ENCODE data around the gene ZNF317.

Gene ZNF317

DNA sequence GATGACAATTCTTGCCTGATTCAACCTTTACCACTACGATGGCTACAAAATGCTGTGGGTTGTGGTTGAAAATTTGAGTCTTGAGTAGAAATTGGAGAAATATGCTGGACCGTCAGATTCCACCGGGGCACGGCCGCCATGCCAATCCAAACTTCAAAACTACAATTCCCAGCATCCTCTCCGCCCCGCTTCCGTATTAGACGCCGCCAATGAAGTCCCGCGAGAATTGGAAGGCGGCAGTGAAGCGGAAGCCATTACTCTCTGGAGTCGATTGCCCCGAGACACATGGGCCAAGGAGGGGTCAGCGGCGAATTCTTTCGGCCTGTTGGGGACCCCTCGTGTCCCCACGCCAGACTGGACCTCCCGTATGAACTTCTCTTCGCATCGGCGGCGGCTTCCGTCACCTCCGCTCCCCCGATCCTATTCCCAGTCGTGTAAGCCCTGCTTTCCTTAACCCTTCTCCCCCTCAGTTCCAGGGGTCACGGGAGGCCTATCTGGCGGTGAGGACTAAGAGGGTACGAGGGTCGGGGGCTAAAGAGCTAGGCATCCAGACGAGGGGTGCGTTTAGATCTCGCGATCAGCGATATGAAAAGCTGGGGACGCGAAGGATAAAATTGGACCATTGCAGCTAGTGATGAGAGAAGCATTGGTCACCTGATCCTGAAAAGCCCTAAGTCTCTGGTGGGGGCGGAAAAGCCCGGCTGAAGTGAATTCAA, at the start of gene ZNF317:
TSS of gene ZNF317 (plus strand) at position 239 of the 716 bp plus-strand sequence. CDS start 15,620 bp downstream, outside the sequence.
- peaks cover 13% of the 10 kb centered on the region for H3K9me3 Mint-ChIP-seq
- peak; percentile 88 for DNase-seq
- H3K27me3 Mint-ChIP-seq = peaks cover 2% of the 10 kb centered on the region
- H3K4me3 Mint-ChIP-seq = peak within 1 kb of the TSS; percentile 97
- peaks cover 41% of the 10 kb centered on the region for H3K4me1 Mint-ChIP-seq (ENCODE audit: low read depth)
- peaks cover 49% of the 10 kb centered on the region for H3K36me3 Mint-ChIP-seq (ENCODE audit: low read depth)
- peak within 1 kb of the TSS; percentile 99 for H3K27ac Mint-ChIP-seq

DNA sequence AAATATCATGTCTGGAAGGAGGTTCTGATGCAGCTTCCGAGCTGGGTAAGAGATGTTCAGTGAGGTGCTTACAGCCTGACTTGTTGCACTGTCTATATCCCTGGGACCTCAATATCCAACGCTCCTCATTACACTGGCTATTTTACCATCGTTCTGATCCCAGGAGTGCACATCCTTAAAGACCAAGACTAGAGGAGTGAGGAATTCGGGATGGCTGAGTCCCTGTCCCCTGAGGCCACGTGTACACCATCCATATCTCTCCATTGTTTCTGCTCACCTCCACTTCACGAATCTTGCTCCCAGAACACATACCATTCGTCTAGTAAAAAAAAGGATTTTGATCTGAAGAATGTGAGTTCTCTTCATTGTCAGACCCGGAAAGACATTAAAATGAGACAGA, 32.8 kb upstream of the ZNF317 start, which contains the start of gene OR7G2:
TSS of gene OR7G2 (minus strand) at position 101 of the 400 bp plus-strand sequence. CDS start 4,232 bp downstream, outside the sequence.
- H3K4me1 Mint-ChIP-seq (ENCODE audit: low read depth) = no peaks in the 10 kb centered on the region
- H3K4me3 Mint-ChIP-seq = no peak within 1 kb of the TSS
- no peak for DNase-seq
- H3K27me3 Mint-ChIP-seq = peaks cover 31% of the 10 kb centered on the region
- H3K27ac Mint-ChIP-seq = no peak within 1 kb of the TSS
- H3K9me3 Mint-ChIP-seq = no peaks in the 10 kb centered on the region
- no peaks in the 10 kb centered on the region for H3K36me3 Mint-ChIP-seq (ENCODE audit: low read depth)

DNA sequence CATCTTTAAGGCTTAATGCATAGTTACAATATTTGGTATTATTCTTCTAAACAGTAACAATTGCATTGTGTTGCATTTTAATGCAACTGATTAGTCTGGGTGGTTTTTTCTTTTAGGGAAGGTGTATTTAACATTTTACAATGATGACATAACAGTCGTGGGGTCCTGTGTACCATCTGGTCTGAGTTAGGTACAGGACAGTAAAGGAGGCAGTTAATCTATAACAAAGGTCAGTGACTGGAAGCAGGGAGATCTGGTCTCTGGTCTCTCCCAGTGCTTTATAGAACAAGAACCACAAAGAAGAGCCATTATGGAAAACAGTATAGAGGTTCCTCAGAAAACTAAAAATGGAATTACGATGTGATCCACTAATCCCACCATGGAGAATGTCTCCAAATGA, 30.2 kb upstream of the ZNF317 start:
- Mint-ChIP-seq H3K27me3 (peaks cover 25% of the 10 kb centered on the region), H3K9me3 (no peaks in the 10 kb centered on the region), H3K27ac (no peak overlapping the region), H3K4me3 (no peak overlapping the region), H3K4me1 (ENCODE audit: low read depth) (no peaks in the 10 kb centered on the region), H3K36me3 (ENCODE audit: low read depth) (no peaks in the 10 kb centered on the region)
- DNase-seq = no peak

DNA sequence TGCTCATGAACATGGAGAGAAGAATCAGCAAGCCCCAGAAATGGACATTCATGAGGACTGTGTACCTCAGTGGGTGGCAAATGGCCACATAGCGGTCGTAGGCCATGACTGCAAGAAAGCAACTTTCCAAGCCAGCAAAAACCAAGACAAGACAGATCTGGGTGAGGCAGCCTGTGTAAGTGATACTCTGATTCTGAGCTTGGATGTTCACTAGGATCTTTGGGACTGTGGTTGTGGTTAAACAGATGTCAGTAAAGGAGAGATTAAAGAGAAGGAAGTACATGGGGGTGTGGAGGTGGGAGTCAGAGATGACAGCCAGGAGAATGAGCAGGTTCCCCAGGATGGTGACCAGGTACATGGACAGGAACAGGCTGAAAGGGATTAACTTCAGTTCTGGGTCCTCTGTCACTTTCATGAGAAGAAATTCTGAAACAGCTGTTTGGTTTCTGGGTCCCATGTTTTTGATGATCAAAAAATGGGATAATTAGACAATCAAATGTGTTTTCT, 24.8 kb upstream of the ZNF317 start, which contains the start of gene OR7G1:
TSS of gene OR7G1 (minus strand) at position 457 of the 507 bp plus-strand sequence. CDS start at position 457, 0 bp downstream.
- no peak within 1 kb of the TSS for H3K27ac Mint-ChIP-seq

DNA sequence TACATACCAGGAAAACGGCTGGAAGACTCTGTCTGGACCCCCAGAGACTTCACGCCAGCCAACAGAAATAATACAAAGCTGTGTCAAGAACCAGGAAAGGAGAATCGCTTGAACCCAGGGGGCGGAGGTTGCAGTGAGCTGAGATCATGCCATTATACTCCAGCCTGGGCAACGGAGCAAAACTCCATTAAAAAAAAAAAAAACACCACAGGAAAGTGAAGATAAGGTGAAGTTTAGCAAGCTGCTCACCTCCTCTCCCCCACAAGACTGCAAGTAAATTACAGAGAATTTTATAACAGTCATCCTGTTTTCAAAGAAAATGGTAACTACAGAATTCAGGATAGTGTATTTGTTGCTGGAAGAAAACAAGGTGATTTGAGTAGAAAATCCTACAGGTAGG, 23.6 kb upstream of the ZNF317 start:
- no peaks in the 10 kb centered on the region for H3K9me3 Mint-ChIP-seq
- no peak for DNase-seq
- H3K36me3 Mint-ChIP-seq (ENCODE audit: low read depth) = no peaks in the 10 kb centered on the region
- peaks cover 28% of the 10 kb centered on the region for H3K27me3 Mint-ChIP-seq
- H3K4me3 Mint-ChIP-seq = no peak overlapping the region
- no peaks in the 10 kb centered on the region for H3K4me1 Mint-ChIP-seq (ENCODE audit: low read depth)
- H3K27ac Mint-ChIP-seq = no peak overlapping the region

More for the DNA sequence above, 24.8 kb upstream of the ZNF317 start, which contains the start of gene OR7G1:
- peaks cover 20% of the 10 kb centered on the region for H3K27me3 Mint-ChIP-seq
- H3K9me3 Mint-ChIP-seq = no peaks in the 10 kb centered on the region
- no peaks in the 10 kb centered on the region for H3K36me3 Mint-ChIP-seq (ENCODE audit: low read depth)
- H3K4me1 Mint-ChIP-seq (ENCODE audit: low read depth) = no peaks in the 10 kb centered on the region
- H3K4me3 Mint-ChIP-seq = no peak within 1 kb of the TSS
- DNase-seq = no peak

DNA sequence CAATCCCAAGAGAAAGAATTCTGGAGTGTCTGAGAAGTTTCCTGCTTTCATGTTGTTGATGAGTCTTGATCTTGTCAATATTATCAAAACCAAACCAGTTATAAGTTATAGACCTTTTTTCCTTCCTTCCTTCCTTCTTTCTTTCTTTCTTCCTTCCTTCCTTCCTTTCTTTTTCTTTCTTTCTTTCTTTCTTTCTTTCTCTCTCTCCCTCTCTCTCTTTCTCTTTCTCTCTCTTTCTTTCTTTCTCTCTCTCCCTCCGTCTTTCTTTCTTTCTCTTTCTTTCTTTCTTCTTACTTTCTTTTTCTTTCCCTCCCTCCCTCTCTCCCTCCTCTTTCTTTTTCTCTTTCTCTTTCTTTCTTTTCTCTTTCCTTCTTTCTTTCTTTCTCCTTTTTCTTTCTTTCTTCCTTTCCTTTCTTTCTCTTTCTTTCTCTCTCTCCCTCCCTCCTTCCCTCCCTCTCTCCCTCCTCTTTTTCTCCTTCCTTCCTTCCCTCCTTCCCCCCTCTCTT, 13.2 kb upstream of the ZNF317 start, which contains the start of gene OR7G3:
TSS of gene OR7G3 (minus strand) at position 51 of the 506 bp plus-strand sequence. CDS start at position 51, 0 bp downstream.
- DNase-seq = no peak
- H3K4me1 Mint-ChIP-seq (ENCODE audit: low read depth) = peaks cover 4% of the 10 kb centered on the region
- peaks cover 41% of the 10 kb centered on the region for H3K27me3 Mint-ChIP-seq

DNA sequence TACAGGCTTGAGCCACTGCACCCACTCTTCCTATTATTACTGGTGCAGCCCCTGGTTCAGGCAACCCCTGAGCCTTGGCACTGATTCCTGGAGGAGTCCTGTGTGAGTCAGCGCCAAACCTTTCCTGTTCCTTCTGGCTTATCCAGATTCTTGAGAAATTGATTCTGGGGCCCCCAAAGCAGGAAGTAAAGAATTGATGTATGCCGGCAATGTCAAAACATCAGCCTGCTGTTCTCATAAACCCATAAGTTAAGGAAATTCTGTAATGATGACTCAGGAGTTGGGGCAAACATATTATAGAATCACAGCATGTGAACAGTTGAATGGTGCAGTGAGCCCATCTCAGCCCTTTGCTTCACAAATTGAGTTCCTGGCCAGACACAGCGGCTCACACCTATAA, 12.0 kb upstream of the ZNF317 start:
- Mint-ChIP-seq H3K27ac (no peak overlapping the region), H3K27me3 (peaks cover 37% of the 10 kb centered on the region), H3K36me3 (ENCODE audit: low read depth) (no peaks in the 10 kb centered on the region)

More for the DNA sequence above, 13.2 kb upstream of the ZNF317 start, which contains the start of gene OR7G3:
- Mint-ChIP-seq H3K36me3 (ENCODE audit: low read depth) (no peaks in the 10 kb centered on the region), H3K27ac (no peak within 1 kb of the TSS), H3K9me3 (no peaks in the 10 kb centered on the region), H3K4me3 (no peak within 1 kb of the TSS)

DNA sequence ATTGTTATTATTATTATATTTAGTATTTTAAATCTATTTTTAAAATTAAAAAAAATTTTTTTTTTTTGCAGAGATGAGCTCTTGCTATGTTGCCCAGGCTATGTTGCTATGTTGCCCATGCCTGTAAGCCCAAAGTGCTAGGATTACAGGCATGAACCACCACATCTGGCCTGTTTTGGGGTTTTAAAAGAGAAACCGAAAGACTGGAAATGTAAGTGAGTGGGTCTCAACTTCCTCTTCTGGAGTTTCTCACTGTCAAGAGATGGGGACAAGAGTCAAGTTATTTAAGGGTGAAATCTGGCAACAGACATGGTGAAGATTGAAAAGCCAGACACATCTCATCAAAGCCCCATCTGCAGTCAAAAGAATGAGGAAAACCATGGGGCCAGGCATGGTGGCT, 9.2 kb upstream of the ZNF317 start:
- Mint-ChIP-seq H3K27ac (no peak overlapping the region), H3K4me3 (no peak overlapping the region), H3K9me3 (no peaks in the 10 kb centered on the region), H3K27me3 (peaks cover 32% of the 10 kb centered on the region), H3K4me1 (ENCODE audit: low read depth) (peaks cover 4% of the 10 kb centered on the region), H3K36me3 (ENCODE audit: low read depth) (no peaks in the 10 kb centered on the region)
- no peak for DNase-seq

More for the DNA sequence above, 12.0 kb upstream of the ZNF317 start:
- Mint-ChIP-seq H3K4me1 (ENCODE audit: low read depth) (peaks cover 4% of the 10 kb centered on the region), H3K9me3 (no peaks in the 10 kb centered on the region), H3K4me3 (no peak overlapping the region)
- no peak for DNase-seq

DNA sequence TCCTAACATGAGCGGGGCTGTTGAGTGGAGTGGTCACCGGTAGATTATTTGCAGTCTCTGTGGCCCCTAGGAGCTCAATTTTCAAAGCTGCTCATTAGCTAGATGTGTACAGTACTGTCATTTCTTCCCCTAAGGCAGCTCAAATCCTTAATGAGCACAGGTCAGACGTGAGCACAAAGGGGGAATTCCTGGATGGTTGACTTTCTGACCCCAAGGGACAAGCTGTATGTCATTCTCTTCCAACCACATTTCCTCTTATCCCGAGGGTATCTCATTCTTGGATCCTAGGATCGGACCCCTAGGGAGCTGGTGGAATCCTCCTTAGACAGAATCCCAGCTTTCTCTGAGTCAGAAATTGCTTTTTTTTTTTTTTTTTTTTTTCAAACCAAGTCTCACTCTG, 7.8 kb upstream of the ZNF317 start:
- H3K4me1 Mint-ChIP-seq (ENCODE audit: low read depth) = peaks cover 7% of the 10 kb centered on the region
- no peaks in the 10 kb centered on the region for H3K36me3 Mint-ChIP-seq (ENCODE audit: low read depth)
- H3K9me3 Mint-ChIP-seq = no peaks in the 10 kb centered on the region
- H3K4me3 Mint-ChIP-seq = no peak overlapping the region
- peaks cover 20% of the 10 kb centered on the region for H3K27me3 Mint-ChIP-seq
- no peak for DNase-seq
- no peak overlapping the region for H3K27ac Mint-ChIP-seq

DNA sequence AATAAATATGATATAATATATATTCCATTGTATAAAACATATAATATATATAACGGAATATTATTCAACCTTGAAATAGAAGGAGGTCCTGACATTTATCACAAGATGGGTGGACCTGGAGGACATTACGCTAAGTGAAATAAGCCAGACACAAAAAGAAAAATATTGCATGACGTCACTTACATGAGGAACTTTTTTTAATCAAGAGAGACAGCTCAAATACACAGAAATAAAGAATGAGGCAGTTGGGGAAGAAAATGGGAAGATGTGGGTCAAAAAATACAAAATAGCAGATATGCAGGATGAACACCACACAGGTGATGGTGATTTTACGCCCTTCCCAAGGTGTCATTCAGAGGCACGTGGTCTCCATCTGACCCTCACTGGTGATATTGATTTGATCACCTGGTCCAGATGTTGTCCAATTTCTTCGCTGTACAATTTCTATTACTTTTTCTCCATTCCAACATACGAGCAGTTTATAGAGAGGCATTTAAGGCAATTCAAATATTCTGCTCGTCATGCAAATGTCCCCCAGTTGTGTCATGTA, 513 bp upstream of the ZNF317 start:
- Mint-ChIP-seq H3K27me3 (peaks cover 3% of the 10 kb centered on the region), H3K36me3 (ENCODE audit: low read depth) (peaks cover 42% of the 10 kb centered on the region), H3K4me3 (peak overlapping the region; percentile 97), H3K9me3 (peaks cover 9% of the 10 kb centered on the region), H3K27ac (peak overlapping the region; percentile 99), H3K4me1 (ENCODE audit: low read depth) (peaks cover 39% of the 10 kb centered on the region)
- no peak for DNase-seq

DNA sequence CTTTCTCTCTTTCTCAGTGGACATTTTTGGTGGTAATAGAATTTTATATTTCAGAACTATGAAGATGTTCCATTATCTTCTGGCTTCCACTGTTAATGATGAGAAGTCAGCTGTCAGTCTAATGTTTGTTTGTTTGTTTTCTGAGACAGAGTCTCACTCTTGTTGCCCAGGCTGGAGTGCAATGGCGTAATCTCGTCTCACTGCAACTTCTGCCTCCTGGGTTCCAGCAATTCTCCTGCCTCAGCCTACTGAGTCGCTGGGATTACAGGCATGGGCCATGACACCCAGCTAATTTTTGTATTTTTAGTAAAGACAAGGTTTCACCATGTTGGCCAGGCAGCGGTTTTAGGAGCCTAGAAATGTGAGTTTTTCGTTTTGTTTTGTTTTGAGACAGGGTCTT, 4.7 kb downstream of the ZNF317 start:
- Mint-ChIP-seq H3K4me3 (no peak overlapping the region), H3K27ac (no peak overlapping the region), H3K36me3 (ENCODE audit: low read depth) (peaks cover 93% of the 10 kb centered on the region), H3K27me3 (no peaks in the 10 kb centered on the region), H3K9me3 (peaks cover 33% of the 10 kb centered on the region), H3K4me1 (ENCODE audit: low read depth) (peaks cover 72% of the 10 kb centered on the region)
- no peak for DNase-seq

DNA sequence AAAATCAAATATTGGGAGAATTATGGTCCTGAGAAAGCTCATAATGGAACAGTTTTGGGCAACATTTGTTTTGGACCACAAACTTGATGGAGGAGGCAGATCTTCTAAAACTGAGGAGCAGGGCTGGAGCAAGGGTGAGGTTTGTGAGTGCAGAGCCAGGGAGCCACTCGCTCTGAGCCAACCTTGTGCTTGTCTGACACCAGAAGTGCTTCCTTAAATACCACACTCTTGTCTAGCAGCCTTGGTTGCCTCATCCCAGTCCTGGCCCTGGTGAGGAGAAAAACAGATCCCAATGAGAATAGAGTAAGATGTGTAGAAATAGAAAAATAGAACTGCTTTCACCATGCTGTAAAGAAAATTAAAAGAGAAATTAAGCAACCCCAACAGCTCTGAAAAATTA, 6.7 kb downstream of the ZNF317 start:
- peaks cover 79% of the 10 kb centered on the region for H3K4me1 Mint-ChIP-seq (ENCODE audit: low read depth)
- H3K4me3 Mint-ChIP-seq = no peak overlapping the region

DNA sequence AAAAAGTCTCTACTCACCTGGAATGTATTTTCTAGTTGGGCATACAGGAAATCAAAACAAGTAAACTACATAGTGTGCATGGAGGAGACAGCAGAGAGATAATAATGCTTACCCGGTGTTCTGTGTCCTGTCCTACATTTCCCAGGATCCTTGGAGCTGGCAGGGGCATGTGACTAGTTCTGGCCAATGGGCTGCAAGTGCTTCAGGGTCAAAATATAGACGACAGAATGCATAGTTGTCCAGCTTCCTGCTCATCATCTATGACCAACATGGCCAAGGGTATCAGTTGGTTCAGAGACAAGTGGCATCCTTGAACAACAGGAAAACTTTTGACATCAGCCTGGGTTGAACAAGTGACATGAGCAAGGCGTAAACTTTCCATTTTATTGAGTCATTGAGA, 8.5 kb downstream of the ZNF317 start:
- DNase-seq = no peak
- Mint-ChIP-seq H3K27me3 (no peaks in the 10 kb centered on the region), H3K4me3 (no peak overlapping the region), H3K4me1 (ENCODE audit: low read depth) (peaks cover 76% of the 10 kb centered on the region), H3K27ac (no peak overlapping the region), H3K36me3 (ENCODE audit: low read depth) (peaks cover 98% of the 10 kb centered on the region), H3K9me3 (peaks cover 52% of the 10 kb centered on the region)

More for the DNA sequence above, 6.7 kb downstream of the ZNF317 start:
- H3K36me3 Mint-ChIP-seq (ENCODE audit: low read depth) = peaks cover 95% of the 10 kb centered on the region
- H3K9me3 Mint-ChIP-seq = peaks cover 47% of the 10 kb centered on the region
- H3K27me3 Mint-ChIP-seq = no peaks in the 10 kb centered on the region
- H3K27ac Mint-ChIP-seq = no peak overlapping the region
- DNase-seq = no peak

DNA sequence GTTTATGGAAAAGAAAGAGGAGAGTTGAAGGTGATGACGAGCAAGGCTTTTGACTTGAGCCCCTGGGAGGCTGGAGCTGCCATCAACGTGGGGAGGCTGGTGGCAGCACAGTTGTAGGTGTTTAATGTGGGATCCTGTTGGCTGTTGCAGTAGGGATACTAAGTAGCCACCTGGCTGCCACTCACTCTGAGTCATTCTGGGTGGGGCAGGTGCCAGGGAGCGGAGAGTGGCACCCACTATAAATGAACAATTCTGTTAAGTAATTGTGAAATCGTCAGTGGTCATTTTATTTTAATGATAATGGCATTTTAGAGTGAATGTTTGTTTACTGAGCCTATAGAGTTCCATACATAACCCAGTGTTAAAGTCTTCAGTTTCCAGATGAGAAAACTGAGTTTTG, 9.8 kb downstream of the ZNF317 start:
- no peaks in the 10 kb centered on the region for H3K27me3 Mint-ChIP-seq
- H3K4me1 Mint-ChIP-seq (ENCODE audit: low read depth) = peaks cover 76% of the 10 kb centered on the region
- no peak overlapping the region for H3K27ac Mint-ChIP-seq
- no peak overlapping the region for H3K4me3 Mint-ChIP-seq
- peaks cover 98% of the 10 kb centered on the region for H3K36me3 Mint-ChIP-seq (ENCODE audit: low read depth)
- peaks cover 49% of the 10 kb centered on the region for H3K9me3 Mint-ChIP-seq
- DNase-seq = no peak

DNA sequence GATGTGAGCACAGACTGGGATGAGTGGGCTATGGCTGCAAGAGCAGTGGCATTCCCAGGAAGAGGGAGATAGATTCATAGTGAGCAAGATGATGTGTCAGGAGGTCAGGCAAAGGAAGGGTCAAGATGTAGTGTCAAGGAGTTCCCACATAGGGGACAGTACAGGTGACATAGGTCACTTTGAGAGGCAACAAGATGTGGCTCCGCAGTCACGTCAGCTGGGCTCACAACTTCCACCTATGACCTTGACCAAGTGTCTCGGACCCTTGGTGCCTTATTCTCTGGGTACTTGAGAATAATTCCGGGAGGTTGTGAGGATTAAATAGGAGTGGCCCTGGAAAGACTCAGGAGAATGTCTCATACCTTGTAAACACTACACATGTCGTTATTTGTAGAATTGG, 10.5 kb downstream of the ZNF317 start:
- Mint-ChIP-seq H3K4me1 (ENCODE audit: low read depth) (peaks cover 79% of the 10 kb centered on the region), H3K4me3 (no peak overlapping the region), H3K36me3 (ENCODE audit: low read depth) (peaks cover 98% of the 10 kb centered on the region), H3K27ac (no peak overlapping the region), H3K27me3 (no peaks in the 10 kb centered on the region), H3K9me3 (peaks cover 49% of the 10 kb centered on the region)
- DNase-seq = no peak

Data from activated T-cell treated with anti-CD3 and anti-CD28 coated beads, Interleukin-2, amount 50 U/mL, for 24 hours (primary cell).